RWPE1 (cell line): Measurements from ENCODE around the gene RAE1.
A peak's percentile ranks its signal among the peaks of the same experiment; 100 is the strongest.

ENCODE experiments used
- CTCF ChIA-PET: fragments of 350-600 bp; sonication (Branson Sonifier 250); formaldehyde crosslinking; extraction: SDS; loops from one replicate; lab custom pipeline; 2021; lab: Yijun Ruan, JAX
- POLR2A ChIA-PET: fragments of 400-600 bp; formaldehyde crosslinking; extraction: SDS; loops from one replicate; lab custom pipeline; 2020; ENCODE audit warnings: antibody characterized with exemption; ENCODE audit not compliant: low non-redundant PET; lab: Yijun Ruan, JAX
- DNase-seq: peaks from one replicate; pipeline ENCODE4 v3.0.0; 2012; ENCODE audit warnings: low spot score
- H3K27ac ChIP-seq: fragments of 450-650 bp; 2 replicates; pipeline ENCODE4 v1.5.1; 2017
- TF ChIP-seq, protein P1 (sequence below): fragments of 450-650 bp; conservative IDR thresholded peaks from 2 replicates; pipeline ENCODE4 v1.5.1; 2017; ENCODE audit warnings: low read depth, mild to moderate bottlenecking

The RAE1 gene

DNA sequence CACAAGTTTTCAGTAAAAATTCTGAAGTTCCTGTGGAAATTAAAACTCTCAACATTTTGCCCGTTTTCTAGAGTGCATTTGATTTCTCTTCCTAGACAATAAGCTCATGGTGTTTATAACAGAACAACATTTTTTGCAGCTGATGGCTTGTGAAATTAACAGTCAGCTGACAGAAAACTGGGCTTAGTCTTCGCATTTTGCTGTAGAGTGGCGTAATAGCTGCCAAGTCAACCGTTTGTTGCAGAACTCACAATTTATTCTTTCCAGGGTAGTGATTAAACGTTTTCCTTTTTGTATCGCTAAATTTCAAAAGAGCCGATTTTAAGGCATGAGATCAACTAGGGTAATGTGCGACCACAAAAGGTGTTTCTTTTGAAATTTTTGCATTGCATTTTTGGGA is 20.1 kb upstream of the RAE1 start:
- TF ChIP-seq, protein P1, sequence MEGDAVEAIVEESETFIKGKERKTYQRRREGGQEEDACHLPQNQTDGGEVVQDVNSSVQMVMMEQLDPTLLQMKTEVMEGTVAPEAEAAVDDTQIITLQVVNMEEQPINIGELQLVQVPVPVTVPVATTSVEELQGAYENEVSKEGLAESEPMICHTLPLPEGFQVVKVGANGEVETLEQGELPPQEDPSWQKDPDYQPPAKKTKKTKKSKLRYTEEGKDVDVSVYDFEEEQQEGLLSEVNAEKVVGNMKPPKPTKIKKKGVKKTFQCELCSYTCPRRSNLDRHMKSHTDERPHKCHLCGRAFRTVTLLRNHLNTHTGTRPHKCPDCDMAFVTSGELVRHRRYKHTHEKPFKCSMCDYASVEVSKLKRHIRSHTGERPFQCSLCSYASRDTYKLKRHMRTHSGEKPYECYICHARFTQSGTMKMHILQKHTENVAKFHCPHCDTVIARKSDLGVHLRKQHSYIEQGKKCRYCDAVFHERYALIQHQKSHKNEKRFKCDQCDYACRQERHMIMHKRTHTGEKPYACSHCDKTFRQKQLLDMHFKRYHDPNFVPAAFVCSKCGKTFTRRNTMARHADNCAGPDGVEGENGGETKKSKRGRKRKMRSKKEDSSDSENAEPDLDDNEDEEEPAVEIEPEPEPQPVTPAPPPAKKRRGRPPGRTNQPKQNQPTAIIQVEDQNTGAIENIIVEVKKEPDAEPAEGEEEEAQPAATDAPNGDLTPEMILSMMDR: no peak
- CTCF ChIA-PET: interaction anchor here (0.5 to 8.5 kb wide), 9 partner anchors 37 to 713 kb away, joined by 3 to 154 read pairs (median 3); no protein-coding TSS in a partner anchor
- no peak overlapping the region for H3K27ac ChIP-seq
- DNase-seq: no peak
- POLR2A ChIA-PET: interaction anchor here (0.5 kb wide), 1 partner anchor 230 kb away, joined by 5 read pairs; no protein-coding TSS in a partner anchor

DNA sequence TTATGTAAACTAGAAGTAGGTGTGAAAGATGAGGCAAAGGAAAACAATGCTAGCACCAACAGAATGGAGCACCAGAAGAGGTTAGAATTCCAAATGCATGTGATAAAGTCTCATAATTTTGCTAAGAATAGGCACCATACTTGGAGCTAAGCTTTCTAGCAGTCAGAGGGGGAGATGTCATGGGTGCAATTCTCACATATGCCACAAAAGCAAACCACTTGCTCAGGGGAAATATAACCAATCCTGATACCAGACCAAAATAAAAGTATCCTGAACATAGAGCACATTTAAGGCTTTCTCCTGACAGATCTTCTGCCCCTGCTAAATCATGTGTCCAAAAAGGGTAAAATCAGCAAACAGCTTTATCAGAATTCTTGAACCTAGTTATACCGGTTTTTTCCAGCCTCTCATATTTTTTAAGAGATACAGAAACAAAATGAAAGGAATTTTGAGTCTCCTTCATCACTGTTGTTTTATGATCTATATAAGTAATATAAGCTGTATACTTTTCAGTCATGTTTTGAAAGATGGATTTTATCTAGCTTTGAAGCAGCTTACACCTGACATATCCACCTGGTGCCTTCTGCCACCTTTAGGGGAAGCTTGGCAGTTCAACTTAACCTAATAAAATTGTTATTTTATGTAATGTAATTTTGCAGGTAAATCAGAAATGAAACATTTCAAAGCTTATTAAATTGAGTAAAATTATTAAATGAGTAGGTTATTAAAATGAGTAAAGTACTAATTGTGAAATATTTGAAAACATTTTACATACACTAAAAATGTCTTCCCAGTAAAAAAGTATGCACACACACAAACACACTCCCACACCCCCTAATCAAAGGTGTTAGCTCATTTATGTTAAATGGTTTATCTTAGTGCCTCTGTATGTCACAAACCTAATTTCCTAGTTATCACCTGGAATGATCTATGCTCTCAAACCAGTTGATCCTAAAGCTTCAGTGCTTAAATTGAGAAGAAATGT is 18.7 kb upstream of the RAE1 start:
- TF ChIP-seq, protein P1: peak; percentile 80
- ChIA-PET POLR2A (no interaction called here), CTCF (interaction anchor here (0.6 to 8.5 kb wide), 46 partner anchors 10 to 579 kb away, joined by 3 to 154 read pairs (median 4); partner anchors contain the start of gene RAE1)
- H3K27ac ChIP-seq: no peak overlapping the region
- peak; percentile 59 for DNase-seq

DNA sequence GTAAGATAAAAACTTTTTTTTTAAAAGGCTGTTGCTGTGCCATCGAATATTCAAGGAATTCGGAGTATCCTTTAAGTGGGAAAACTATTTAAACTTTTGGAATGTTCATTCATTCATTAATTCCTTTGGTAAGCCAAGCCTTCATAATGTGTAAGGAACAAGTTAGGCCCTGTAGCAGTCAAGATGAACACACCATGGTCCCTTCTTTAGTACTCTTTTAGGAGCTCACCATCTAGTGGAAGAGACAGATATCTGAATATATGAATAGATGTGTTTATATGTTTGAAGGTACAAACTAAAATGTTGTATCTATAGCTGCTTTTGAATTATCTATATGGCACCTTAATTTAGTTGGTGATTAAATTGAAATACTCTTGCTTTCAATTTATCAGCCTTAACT is 15.7 kb upstream of the RAE1 start:
- POLR2A ChIA-PET: no interaction called here
- CTCF ChIA-PET: interaction anchor here (0.5 to 8.5 kb wide), 13 partner anchors 8 to 1593 kb away, joined by 3 to 154 read pairs (median 3); no protein-coding TSS in a partner anchor
- TF ChIP-seq, protein P1: peak; percentile 49
- H3K27ac ChIP-seq: no peak overlapping the region
- peak; percentile 41 for DNase-seq

DNA sequence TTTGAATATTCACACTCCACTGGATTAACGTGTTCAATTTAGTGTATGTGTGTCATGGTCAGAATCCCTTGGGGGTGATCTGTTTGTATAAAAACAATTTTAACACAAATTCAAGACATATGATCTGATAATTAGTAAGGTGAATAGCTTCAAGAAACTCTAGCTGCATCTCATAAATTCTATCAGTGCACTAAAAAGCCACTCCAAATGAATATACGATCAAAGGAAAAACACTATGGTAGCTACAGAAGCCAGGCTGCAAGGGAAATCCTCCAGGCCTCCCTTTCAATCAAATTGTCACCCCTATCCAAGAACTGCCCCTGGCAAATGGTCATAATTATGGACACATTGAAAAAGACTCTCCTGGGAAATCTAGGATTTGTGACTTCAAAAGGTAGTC is 9.4 kb upstream of the RAE1 start:
- TF ChIP-seq, protein P1: no peak
- ChIA-PET CTCF (interaction anchor here (1.4 to 11.6 kb wide), 2 partner anchors 9 to 250 kb away, joined by 6 to 108 read pairs; no protein-coding TSS in a partner anchor), POLR2A (interaction anchor here (0.6 kb wide), 1 partner anchor 255 kb away, joined by 3 read pairs; no protein-coding TSS in a partner anchor)
- H3K27ac ChIP-seq: no peak overlapping the region
- no peak for DNase-seq

DNA sequence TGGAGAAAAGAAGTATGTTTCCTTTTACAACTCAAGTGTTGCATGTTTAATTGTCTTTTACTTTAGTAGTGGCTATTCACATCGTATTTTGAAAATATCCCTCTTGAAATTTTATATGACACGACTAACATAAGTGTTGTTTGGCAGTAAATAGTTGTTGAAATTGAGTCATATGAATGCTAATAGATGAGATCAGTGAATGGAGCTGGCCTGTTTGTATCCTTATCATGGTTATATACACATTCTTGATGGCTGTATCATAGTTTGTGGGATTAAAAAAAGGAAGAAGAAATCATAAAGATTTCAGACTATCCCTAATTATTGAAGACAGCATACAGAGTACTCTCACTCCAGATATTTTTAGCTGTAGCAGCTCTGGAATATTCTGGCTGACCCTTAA is 8.2 kb upstream of the RAE1 start:
- no peak overlapping the region for H3K27ac ChIP-seq
- peak; percentile 35 for DNase-seq
- ChIA-PET CTCF (interaction anchor here (0.8 to 11.6 kb wide), 4 partner anchors 10 to 276 kb away, joined by 3 to 108 read pairs (median 5); no protein-coding TSS in a partner anchor), POLR2A (no interaction called here)
- TF ChIP-seq, protein P1: no peak

DNA sequence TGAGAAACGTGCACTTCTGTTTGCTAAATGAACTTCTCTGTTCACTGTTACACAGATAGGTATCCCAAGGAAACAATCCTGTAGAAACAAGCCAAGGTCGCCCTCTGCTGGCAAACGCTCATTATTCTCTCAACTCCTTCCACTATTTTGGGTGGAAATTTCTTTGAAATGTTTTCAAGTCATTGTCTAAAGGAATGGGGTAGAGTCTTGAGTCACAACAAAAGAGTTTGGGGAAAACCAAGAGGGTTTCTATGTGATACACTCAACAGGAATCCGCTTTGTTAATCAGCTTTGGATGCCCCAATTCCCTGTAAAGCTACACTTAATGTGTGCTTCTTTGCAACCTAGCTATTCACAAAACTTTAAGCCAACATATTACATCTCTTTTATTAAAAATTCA is 4.6 kb upstream of the RAE1 start:
- TF ChIP-seq, protein P1: peak; percentile 96
- CTCF ChIA-PET: interaction anchor here (0.5 to 11.6 kb wide), 24 partner anchors 10 to 1832 kb away, joined by 3 to 108 read pairs (median 4); partner anchors contain the start of gene SPO11
- POLR2A ChIA-PET: no interaction called here
- no peak overlapping the region for H3K27ac ChIP-seq
- DNase-seq: peak; percentile 64
